ENCODE measurements around the gene WDR43.

The WDR43 gene, protein sequence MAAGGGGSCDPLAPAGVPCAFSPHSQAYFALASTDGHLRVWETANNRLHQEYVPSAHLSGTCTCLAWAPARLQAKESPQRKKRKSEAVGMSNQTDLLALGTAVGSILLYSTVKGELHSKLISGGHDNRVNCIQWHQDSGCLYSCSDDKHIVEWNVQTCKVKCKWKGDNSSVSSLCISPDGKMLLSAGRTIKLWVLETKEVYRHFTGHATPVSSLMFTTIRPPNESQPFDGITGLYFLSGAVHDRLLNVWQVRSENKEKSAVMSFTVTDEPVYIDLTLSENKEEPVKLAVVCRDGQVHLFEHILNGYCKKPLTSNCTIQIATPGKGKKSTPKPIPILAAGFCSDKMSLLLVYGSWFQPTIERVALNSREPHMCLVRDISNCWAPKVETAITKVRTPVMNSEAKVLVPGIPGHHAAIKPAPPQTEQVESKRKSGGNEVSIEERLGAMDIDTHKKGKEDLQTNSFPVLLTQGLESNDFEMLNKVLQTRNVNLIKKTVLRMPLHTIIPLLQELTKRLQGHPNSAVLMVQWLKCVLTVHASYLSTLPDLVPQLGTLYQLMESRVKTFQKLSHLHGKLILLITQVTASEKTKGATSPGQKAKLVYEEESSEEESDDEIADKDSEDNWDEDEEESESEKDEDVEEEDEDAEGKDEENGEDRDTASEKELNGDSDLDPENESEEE

DNA sequence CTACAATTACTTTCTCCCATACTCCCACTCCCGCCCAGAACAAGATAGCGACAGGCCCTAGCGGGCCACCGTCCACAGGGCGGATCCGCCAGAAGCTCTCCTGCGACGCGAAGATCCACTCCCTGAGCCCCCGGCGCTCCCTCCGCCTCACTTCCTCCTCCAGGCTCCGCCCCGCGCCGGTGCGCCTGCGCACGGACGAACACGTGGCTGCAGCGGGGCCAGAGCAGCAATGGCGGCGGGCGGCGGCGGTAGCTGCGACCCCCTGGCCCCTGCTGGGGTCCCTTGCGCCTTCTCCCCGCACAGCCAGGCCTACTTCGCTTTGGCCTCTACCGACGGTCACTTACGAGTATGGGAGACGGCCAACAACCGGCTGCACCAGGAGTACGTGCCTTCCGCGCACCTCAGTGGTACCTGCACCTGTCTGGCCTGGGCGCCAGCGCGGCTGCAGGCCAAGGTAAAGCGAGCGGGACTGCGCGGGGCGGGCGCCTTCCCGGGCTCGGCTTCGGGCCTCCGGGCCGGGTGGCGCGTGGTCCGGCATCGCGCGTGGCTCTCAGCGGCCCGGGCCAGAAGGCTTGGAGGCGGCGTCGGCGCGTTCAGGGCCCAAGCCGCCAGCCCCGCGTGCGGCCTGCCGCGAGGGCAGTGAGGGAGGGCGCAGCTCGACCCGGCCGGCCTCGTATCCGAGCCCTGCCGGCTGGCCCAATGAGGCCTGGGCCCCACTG, at the start of gene WDR43:
TSS of gene WDR43 (plus strand) at position 198 of the 719 bp plus-strand sequence. CDS start at position 230, 32 bp downstream.
- DNase-seq: peak; percentile 90

GRCh38 chr2:28855193-28855592, 39.3 kb upstream of the WDR43 start:
- DNase-seq: no peak

DNA sequence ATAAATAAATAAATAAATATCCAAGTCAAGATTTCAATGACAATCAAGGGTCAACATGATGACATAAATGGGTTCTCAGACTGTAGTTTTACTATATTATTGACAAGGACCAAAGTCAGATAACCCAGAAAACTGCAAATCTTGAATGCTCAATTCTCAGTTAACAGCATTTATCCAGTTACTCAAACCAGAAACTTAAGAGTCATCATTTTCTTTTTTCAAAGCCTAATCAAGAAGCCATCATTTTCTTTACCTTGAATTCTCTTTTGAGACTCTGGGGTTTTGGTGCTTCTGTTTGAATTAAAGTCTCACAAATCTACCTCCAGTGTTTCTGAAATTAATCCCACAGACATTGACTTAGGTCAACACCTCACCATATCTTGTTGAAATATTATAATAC, 38.5 kb upstream of the WDR43 start:
- no peak for DNase-seq

DNA sequence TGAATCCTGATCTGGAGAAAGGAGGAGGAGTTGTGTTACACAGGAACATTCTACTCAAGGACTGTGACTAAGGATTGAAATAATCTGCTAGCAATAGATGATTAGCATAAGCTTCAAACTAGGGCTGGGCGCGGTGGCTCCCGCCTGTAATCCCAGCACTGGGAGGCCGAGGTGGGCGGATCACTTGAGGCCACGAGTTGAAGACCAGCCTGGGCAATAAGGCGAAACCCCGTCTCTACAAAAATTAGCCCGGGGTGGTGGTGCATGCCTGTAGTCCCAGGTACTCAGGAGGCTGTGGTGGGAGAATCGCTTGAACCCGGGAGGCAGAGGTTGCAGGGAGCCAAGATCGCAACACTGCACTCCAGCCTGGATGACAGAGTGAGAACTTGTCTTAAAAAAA, 25.9 kb upstream of the WDR43 start:
- no peak for DNase-seq

GRCh38 chr2:28869494-28870145, 24.8 kb upstream of the WDR43 start:
- peak; percentile 37 for DNase-seq

GRCh38 chr2:28870146-28870891, 24.1 kb upstream of the WDR43 start, which contains the start of gene TRMT61B:
TSS of gene TRMT61B (minus strand) at chr2:28870309. CDS start at chr2:28870277, 32 bp downstream.
- DNase-seq: peak; percentile 89

DNA sequence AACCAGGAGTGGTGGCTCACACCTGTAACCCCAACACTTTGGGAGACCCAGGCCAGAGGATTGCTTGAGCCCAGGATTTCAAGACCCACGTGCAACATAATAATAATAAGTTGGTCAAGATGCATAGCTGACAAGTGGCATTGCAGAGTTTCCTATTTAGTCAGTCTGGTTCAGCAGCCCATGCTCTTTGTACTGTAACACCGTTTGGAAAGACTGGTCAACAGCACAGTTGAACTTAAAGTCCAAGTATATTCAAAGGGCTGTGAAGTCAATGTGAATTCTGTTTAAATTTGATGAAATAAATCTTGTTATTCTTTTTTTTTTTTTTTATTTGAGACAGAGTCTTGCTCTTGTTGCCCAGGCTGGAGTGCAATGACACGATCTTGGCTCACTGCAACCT, 22.8 kb upstream of the WDR43 start:
- no peak for DNase-seq

DNA sequence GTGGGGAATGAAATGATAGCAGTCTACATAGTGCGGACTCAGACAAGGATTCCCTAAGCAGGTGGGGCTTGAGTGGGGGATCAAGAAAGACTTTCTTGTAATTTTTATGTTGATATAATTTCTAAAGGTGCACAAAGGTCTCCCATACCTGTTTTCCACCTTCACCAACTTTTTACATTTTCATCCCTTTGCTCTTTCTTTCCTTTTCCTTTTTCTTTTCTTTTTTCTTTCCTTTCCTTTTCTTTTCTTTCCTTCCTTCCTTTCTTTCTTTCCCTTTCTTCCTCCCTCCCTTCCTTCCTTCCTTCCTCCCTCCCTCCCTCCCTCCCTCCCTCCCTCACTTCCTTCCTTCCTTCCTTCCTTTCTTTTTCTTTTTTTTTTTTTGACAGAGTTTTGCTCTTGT, 14.3 kb upstream of the WDR43 start:
- DNase-seq: no peak

DNA sequence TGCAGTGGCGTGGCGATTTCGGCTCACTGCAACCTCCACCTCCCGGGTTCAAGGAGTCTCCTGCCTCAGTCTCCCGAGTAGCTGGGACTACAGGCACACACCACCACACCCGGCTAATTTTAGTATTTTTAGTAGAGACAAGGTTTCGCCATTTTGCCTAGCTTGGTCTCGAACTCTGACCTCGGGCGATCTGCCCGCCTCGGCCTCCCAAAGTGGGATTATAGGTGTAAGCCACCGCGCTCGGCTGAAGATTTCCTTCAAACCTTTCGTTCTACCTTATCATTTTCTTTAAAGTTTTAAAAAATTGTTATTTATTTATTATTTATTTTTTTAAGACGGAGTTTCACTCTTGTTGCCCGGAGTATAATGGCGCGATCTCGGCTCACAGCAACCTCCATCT, 979 bp upstream of the WDR43 start:
- no peak for DNase-seq

DNA sequence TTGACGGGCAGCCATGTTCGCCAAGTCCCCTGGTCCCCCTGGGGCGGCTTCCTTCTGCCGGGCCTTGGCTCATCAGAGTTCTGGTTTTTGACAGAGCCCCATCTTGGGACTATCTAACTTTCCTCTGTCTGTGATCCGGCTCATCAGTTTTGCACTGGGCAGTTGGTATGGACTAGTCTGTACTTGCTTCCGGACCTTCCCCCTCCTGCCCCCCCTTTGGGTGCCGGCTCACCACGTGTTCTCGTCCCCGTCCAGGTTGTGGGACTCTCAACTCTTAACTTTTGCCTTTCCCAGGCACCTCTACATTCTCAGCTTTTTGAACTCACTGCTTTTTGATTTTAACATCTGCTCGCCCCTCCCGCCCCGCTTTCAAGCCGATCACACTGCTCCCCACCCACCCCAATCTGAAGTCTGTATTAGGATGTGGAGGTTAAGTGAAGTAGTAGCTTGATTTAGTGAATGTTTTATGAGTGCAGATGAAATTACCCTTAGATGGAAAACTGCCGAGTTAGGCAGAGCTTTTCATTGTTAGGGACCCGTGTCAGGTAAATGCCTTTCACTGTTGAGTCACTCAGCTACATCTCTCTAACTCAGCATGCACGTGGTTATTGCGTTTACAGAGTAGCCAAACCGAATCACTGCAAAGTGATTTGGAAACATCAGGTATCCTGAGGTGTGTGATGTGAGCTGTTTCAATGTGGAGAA, 874 bp downstream of the WDR43 start:
- DNase-seq: no peak

DNA sequence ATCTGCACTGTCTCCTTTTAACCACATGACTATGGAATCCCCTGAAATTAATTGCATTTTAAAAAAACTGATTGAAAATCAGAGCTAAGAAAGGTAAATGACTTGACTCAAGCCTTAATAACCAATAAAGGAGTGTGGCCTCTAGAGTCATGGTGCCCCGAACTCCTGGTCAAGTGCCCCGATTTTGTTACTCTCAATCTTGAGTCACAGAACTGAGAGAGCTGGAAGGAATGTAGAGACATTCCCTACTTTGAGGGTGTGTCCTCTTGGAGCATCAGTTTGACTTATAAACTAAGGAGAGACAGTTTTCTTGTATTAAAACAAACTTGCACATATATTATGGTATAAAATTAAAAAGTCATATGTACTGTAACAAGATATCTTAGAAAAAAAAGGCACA, 2.4 kb downstream of the WDR43 start:
- no peak for DNase-seq

DNA sequence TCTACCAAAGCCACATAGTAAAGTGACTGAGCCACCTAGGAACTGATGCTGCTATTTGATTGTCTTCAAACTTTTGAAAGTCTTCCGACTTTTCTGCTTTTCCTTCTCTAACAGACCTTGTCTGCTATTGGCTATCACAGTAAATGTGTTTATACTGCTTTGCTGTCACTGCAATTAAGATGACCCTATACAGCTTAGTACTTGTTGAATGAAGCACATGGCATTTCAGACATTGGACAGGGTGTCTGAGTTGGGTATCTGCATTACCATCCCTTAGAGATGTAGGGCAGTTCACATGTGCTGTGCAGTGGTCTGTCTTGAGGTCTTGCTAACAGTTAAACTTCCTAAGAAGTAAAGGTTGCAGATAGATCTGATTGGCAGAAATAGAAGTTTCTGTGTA, 3.6 kb downstream of the WDR43 start:
- DNase-seq: no peak

GRCh38 chr2:28901202-28901601, 6.7 kb downstream of the WDR43 start:
- no peak for DNase-seq

- DNase-seq: no peak
Measured at GRCh38 chr2:28901841-28902240, 7.4 kb downstream of the WDR43 start.

- DNase-seq: no peak
Measured at GRCh38 chr2:28902584-28902983, 8.1 kb downstream of the WDR43 start.

DNA sequence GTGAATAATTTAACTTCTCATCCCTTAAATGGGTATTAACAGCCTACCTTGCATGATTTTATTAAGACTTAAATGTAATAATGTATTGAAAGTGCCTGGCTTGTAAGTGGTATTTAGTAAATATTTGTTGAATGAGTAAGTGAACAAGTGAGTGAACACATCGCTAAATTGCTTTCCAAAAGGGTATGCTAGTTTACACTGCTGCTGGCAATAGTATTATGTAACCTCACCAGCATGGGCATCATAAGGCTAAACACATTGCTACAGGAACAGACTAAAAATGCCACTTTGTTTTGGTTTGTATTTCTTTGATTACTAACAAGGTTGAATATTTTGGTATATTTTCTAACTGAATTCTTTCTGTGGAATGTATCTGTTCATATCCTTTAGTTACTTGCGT, 9.8 kb downstream of the WDR43 start:
- DNase-seq: no peak

DNA sequence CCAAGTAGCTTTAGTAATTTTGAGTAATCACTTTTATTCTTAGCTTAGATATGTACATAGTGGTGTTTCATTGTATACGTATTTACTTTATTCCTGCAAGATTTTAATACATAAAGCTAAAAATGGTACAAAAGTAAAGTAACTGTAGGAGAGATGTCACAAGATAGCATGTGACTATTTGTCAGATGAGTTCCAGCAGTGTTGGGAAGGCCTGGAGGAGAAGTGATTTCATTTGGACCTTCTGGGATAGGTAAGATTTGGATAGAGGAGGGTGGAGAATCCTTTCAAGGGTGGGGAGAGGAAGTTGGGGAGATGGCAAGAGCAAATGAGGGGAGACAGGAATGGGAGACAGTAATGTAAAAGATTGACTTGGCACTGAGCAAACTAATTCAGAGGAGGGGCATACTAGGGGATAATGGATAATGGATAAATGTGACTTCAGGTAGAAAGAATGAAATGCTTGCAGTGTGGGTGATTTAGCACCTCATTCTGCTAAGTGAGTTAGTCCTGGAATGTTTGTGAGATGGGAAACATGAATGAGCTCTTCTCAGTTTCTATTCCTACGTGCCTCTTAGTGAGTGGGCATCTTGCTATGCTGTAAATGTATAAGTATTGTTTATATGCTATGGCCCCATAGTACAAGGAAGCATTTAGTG, 10.5 kb downstream of the WDR43 start:
- no peak for DNase-seq

DNA sequence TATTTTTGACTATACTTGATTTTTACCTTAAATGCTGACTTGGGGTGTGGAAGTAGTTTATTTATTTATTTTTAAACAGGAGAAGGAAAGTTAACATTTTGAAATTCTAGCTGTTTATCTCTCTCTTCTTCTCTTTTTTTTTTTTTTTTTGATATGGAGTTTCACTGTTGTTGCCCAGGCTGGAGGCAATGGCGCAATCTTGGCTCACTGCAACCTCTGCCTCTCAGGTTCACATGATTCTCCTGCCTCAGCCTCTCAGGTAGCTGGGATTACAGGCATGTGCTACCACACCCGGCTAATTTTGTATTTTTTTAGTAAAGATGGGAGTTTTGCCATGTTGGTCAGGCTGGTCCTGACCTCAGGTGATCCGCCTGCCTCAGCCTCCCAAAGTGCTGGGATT, 11.1 kb downstream of the WDR43 start:
- DNase-seq: no peak

GRCh38 chr2:28906376-28906775, 11.9 kb downstream of the WDR43 start:
- DNase-seq: no peak

DNA sequence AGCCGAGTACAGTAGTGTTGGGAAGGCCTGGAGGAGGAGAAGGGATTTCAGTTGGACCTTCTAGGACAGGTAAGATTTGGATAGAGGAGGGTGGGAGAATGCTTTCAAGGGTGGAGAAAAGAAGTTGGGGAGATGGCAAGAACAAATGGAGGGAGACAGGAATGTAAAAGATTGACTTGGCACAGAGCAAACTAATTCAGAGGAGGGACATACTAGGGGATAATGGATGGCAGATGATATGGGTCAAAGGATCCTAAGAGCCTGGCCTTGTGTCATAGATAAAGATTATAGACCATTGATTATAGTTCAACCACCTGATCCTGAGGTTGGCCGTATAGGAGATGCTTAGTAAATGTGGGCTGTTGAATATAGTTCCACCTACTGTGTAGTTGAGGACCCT, 12.4 kb downstream of the WDR43 start:
- DNase-seq: no peak

GRCh38 chr2:28908172-28908571, 13.7 kb downstream of the WDR43 start:
- DNase-seq: no peak
